KMS-11 (cell line): ENCODE results near the gene TRRAP.

Source experiments
- H2AFZ ChIP-seq: fragments of 200-600 bp; sonication (generic); 2 replicates; pipeline ENCODE4 v1.6.1; 2016; ENCODE audit warnings: antibody characterized with exemption, mixed run types, low read depth
- H3K27ac ChIP-seq: fragments of 200-600 bp; sonication (generic); 2 replicates; pipeline ENCODE4 v1.6.1; 2016; ENCODE audit warnings: mild to moderate bottlenecking, mixed run types
- H3K27me3 ChIP-seq: fragments of 200-600 bp; sonication (generic); 2 replicates; pipeline ENCODE4 v1.6.1; 2017; ENCODE audit warnings: mild to moderate bottlenecking, low read depth, mixed run types, moderate library complexity; ENCODE audit not compliant: insufficient read depth
- H3K36me3 ChIP-seq: fragments of 200-600 bp; sonication (generic); 2 replicates; pipeline ENCODE4 v1.6.1; 2017; ENCODE audit warnings: mild to moderate bottlenecking, mixed run types; ENCODE audit not compliant: insufficient read depth
- H3K4me1 ChIP-seq: fragments of 200-600 bp; sonication (generic); 2 replicates; pipeline ENCODE4 v1.6.1; 2016; ENCODE audit warnings: mild to moderate bottlenecking, low read depth, mixed run types; ENCODE audit not compliant: poor library complexity, severe bottlenecking
- H3K4me2 ChIP-seq: fragments of 200-600 bp; sonication (generic); 2 replicates; pipeline ENCODE4 v1.7.0; 2016; ENCODE audit warnings: mild to moderate bottlenecking, mixed run types
- H3K4me3 ChIP-seq: fragments of 200-600 bp; sonication (generic); IDR thresholded peaks from 2 replicates; pipeline ENCODE4 v1.6.1; 2017; ENCODE audit warnings: low read depth, low read length, mixed read lengths; ENCODE audit not compliant: insufficient read depth
- H3K79me2 ChIP-seq: fragments of 200-600 bp; sonication (generic); 2 replicates; pipeline ENCODE4 v1.6.1; 2016; ENCODE audit warnings: low read depth, mixed run types; ENCODE audit not compliant: insufficient read depth
- H3K9ac ChIP-seq: fragments of 200-600 bp; sonication (generic); 2 replicates; pipeline ENCODE4 v1.6.1; 2016; ENCODE audit warnings: mild to moderate bottlenecking, mixed run types
- H4K20me1 ChIP-seq: fragments of 200-600 bp; sonication (generic); 2 replicates; pipeline ENCODE4 v1.6.1; 2016; ENCODE audit warnings: mild to moderate bottlenecking, mixed run types; ENCODE audit not compliant: insufficient read depth
- CTCF ChIP-seq: fragments of 200-600 bp; sonication (generic); conservative IDR thresholded peaks from 2 replicates; pipeline ENCODE4 v1.6.1; 2017; ENCODE audit warnings: low read depth, mild to moderate bottlenecking, antibody characterized with exemption, low read length, moderate library complexity, mixed read lengths

The TRRAP gene

GRCh38 chr7:98917331-98917730 is 39.0 kb downstream of the TRRAP start:
- peaks cover 41% of the 10 kb centered on the region for H3K4me1 ChIP-seq
- H3K4me2 ChIP-seq, result no peak overlapping the region
- no peaks in the 10 kb centered on the region for H3K27me3 ChIP-seq
- H4K20me1 ChIP-seq, result no peaks in the 10 kb centered on the region
- peaks cover 10% of the 10 kb centered on the region; the same call in 1 of the 2 replicates for H3K36me3 ChIP-seq
- H3K79me2 ChIP-seq, result peaks cover 18% of the 10 kb centered on the region; the same call in 1 of the 2 replicates
- no peak overlapping the region for H3K27ac ChIP-seq
- H3K9ac ChIP-seq, result no peak overlapping the region
- no peak for TF ChIP-seq CTCF
- H3K4me3 ChIP-seq, result no peak overlapping the region
- H2AFZ ChIP-seq, result no peak overlapping the region

GRCh38 chr7:98921608-98922372 is 43.5 kb downstream of the TRRAP start:
- no peak overlapping the region for H3K4me3 ChIP-seq
- no peaks in the 10 kb centered on the region for H4K20me1 ChIP-seq
- peaks cover 7% of the 10 kb centered on the region for H3K4me1 ChIP-seq
- H3K79me2 ChIP-seq, result peaks cover 9% of the 10 kb centered on the region; the same call in 1 of the 2 replicates
- no peak overlapping the region for H3K4me2 ChIP-seq
- H3K27me3 ChIP-seq, result no peaks in the 10 kb centered on the region
- H2AFZ ChIP-seq, result no peak overlapping the region
- H3K36me3 ChIP-seq, result peaks cover 18% of the 10 kb centered on the region
- no peak overlapping the region for H3K27ac ChIP-seq
- no peak overlapping the region for H3K9ac ChIP-seq
- 0 out of 2 replicates have a peak, but pooled peaks have one; percentile 19 for TF ChIP-seq CTCF

GRCh38 chr7:98922392-98923187 is 44.3 kb downstream of the TRRAP start:
- H3K36me3 ChIP-seq, result peaks cover 18% of the 10 kb centered on the region
- TF ChIP-seq CTCF, result no peak
- H3K9ac ChIP-seq, result no peak overlapping the region

GRCh38 chr7:98923512-98923911 is 45.2 kb downstream of the TRRAP start:
- Histone ChIP-seq H3K4me3 (no peak overlapping the region), H3K4me1 (peaks cover 7% of the 10 kb centered on the region), H2AFZ (no peak overlapping the region), H3K27ac (no peak overlapping the region), H3K36me3 (peaks cover 15% of the 10 kb centered on the region), H3K27me3 (no peaks in the 10 kb centered on the region), H3K79me2 (peaks cover 9% of the 10 kb centered on the region; the same call in 1 of the 2 replicates), H3K4me2 (no peak overlapping the region), H3K9ac (no peak overlapping the region), H4K20me1 (no peaks in the 10 kb centered on the region)
- TF ChIP-seq CTCF, result no peak

More at GRCh38 chr7:98922392-98923187, 44.3 kb downstream of the TRRAP start:
- no peaks in the 10 kb centered on the region for H4K20me1 ChIP-seq
- no peak overlapping the region for H3K4me3 ChIP-seq
- H3K79me2 ChIP-seq, result peaks cover 9% of the 10 kb centered on the region; the same call in 1 of the 2 replicates
- no peaks in the 10 kb centered on the region for H3K27me3 ChIP-seq
- no peak overlapping the region for H2AFZ ChIP-seq
- H3K4me2 ChIP-seq, result no peak overlapping the region
- peaks cover 7% of the 10 kb centered on the region for H3K4me1 ChIP-seq
- H3K27ac ChIP-seq, result no peak overlapping the region
